ENCODE measurements around the gene MAP3K2.

The MAP3K2 gene

GRCh38 chr2:127392133-127392827, 4.5 kb upstream of the MAP3K2 start:
- Histone ChIP-seq H3K27me3 (ENCODE audit: control insufficient read depth, insufficient read depth, low read length) (no peaks in the 10 kb centered on the region), H3K9ac (no peak overlapping the region), H3K27ac (no peak overlapping the region), H3K36me3 (ENCODE audit: control insufficient read depth, insufficient read depth, low read length) (no peaks in the 10 kb centered on the region), H2AFZ (no peak overlapping the region), H3K79me2 (no peaks in the 10 kb centered on the region), H3K9me3 (ENCODE audit: control insufficient read depth, low read length) (no peaks in the 10 kb centered on the region), H3K4me1 (peaks cover 13% of the 10 kb centered on the region), H3K4me2 (ENCODE audit: low read length) (no peak overlapping the region), H3K4me3 (ENCODE audit: low read depth, low read length) (no peak overlapping the region)
- no peak for TF ChIP-seq CTCF (IDR thresholded peaks at IDR 0.05)

DNA sequence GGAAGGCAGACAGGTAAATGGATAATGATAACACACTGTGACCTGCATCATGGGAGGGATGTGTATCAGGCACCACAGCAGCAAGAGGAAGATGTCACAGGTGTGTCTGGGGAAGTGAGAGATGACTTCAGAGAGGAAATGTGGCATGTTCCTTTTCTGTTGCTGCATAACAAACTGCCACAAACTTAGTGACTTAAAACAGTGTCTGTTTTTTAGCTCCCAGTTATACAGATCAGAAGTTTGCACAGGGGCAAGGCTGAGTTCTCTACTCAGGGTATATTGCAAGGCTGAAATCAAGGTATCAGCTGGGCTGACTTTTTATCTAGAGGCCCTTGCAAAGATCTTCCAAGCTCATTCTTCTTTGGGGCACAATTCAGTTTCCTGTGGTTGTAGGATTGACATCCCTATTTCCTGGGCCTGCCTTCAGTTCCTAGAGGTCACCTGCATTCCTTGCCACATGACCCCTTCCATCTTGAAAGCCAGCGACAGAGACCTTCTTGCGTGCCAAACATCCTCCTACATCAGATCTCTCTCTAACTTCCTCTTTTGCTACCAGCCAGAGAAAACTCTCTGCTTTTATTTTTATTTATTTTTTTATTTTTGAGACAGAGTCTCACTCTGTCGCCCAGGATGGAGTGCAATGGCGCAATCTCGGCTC, 2.1 kb upstream of the MAP3K2 start:
- TF ChIP-seq CTCF (IDR thresholded peaks at IDR 0.05), result no peak
- no peak overlapping the region for H3K4me3 ChIP-seq (ENCODE audit: low read depth, low read length)
- no peak overlapping the region for H3K4me2 ChIP-seq (ENCODE audit: low read length)
- no peaks in the 10 kb centered on the region for H3K27me3 ChIP-seq (ENCODE audit: control insufficient read depth, insufficient read depth, low read length)
- peaks cover 13% of the 10 kb centered on the region for H3K4me1 ChIP-seq
- no peak overlapping the region for H3K9ac ChIP-seq
- no peaks in the 10 kb centered on the region for H3K9me3 ChIP-seq (ENCODE audit: control insufficient read depth, low read length)
- no peak overlapping the region for H3K27ac ChIP-seq
- H2AFZ ChIP-seq, result no peak overlapping the region
- peaks cover 2% of the 10 kb centered on the region for H3K79me2 ChIP-seq
- no peaks in the 10 kb centered on the region for H3K36me3 ChIP-seq (ENCODE audit: control insufficient read depth, insufficient read depth, low read length)

DNA sequence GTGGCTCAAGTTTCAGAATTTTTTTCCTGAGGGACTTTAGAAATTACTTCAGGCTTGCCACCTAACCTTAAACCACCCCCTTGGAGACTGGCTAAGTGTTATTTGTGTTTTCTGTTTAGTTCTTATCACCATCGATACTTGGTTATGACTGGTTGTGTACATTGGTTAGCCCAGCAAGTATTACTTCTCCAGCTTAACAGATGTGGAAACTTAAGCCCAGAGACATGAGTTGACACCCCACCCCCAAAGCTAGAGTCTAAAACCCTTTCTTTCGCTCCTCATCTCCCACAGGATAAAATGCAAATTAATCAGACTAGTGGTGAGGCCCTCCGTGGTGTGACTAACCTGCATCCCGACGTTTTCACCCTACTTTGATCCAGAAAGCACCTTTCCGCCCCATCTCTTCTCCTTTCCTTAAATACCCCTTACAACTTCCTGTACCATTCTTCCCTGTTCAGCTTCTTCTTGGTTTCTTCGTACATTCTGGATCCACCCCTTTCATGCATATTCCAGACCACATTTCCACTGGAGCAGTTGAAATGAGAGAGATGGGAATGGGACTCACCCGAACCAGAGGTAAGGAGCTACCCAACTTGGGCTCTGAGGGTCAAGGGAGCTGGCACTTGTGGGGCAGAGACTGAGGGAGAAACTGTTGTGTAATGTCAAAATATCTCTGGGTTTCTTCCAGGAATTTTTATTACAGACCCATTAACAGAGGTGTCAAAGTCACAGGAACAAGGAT, 819 bp upstream of the MAP3K2 start:
- Histone ChIP-seq H2AFZ (peak overlapping the region; percentile 76), H3K4me3 (ENCODE audit: low read depth, low read length) (peak overlapping the region; percentile 59), H3K36me3 (ENCODE audit: control insufficient read depth, insufficient read depth, low read length) (no peaks in the 10 kb centered on the region), H3K79me2 (peaks cover 8% of the 10 kb centered on the region), H3K4me1 (peaks cover 13% of the 10 kb centered on the region), H3K9ac (no peak overlapping the region), H3K9me3 (ENCODE audit: control insufficient read depth, low read length) (no peaks in the 10 kb centered on the region), H3K27me3 (ENCODE audit: control insufficient read depth, insufficient read depth, low read length) (no peaks in the 10 kb centered on the region), H3K4me2 (ENCODE audit: low read length) (peak overlapping the region; percentile 81), H3K27ac (peak overlapping the region; percentile 91)
- TF ChIP-seq CTCF (IDR thresholded peaks at IDR 0.05), result no peak

DNA sequence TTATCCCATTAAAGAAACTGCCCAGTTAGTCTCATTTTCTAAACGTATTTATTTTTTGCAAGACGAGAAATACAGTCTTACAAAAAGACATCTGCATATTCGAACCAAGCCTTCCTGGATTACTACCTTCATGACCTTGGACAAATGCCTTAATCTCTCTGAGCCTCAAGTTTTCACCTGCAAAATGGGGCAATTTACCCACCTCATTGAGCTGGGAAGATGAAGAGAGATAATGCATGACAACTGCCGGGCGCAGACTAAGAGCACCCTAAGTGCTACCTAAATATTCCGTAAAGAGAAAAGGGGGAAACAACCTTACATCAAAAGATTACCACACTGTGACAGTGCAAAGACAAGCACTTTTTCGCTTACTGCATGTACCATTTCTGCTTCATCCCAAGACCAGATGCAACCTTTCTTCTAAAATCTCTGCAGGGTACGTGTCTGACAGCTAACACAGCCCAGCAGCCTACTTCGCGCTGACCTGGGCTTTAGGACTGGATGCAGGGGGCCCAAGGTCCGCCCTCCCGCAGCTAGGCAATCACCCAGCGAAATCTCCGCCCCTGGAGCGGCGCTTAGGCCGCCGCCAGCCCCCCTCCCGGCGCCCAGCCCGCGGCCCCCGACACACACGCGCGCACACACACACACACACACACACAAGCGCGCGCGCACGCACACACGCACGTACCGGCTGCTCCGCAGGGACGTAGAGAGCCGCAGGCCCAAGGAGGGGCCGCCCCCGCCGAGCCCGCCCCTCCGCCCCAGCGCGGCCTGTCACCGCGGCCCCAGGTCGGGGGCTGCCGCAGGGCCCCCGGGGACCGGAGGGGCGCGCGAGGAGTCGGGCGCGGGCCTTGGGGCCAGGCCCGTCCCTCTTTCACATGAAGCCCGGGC, 766 bp downstream of the MAP3K2 start:
- no peak for TF ChIP-seq CTCF (IDR thresholded peaks at IDR 0.05)
- H2AFZ ChIP-seq, result peak overlapping the region; percentile 89
- no peaks in the 10 kb centered on the region for H3K9me3 ChIP-seq (ENCODE audit: control insufficient read depth, low read length)
- H3K4me1 ChIP-seq, result peaks cover 22% of the 10 kb centered on the region
- H3K79me2 ChIP-seq, result peaks cover 16% of the 10 kb centered on the region
- H3K27ac ChIP-seq, result peak overlapping the region; percentile 98
- H3K4me2 ChIP-seq (ENCODE audit: low read length), result peak overlapping the region; percentile 74
- H3K4me3 ChIP-seq (ENCODE audit: low read depth, low read length), result peak overlapping the region; percentile 88
- no peaks in the 10 kb centered on the region for H3K27me3 ChIP-seq (ENCODE audit: control insufficient read depth, insufficient read depth, low read length)
- no peaks in the 10 kb centered on the region for H3K36me3 ChIP-seq (ENCODE audit: control insufficient read depth, insufficient read depth, low read length)
- peak overlapping the region; percentile 99 for H3K9ac ChIP-seq

Data from parathyroid adenoma (tissue), 2 donors.